LNCaP clone FGC (cell line): Measurements from ENCODE around the gene CHD2.
A peak's percentile ranks its signal among the peaks of the same experiment; 100 is the strongest.

Source experiments
- DNase-seq: peaks from one replicate; pipeline ENCODE4 v3.0.0-alpha.2; 2011; ENCODE audit warnings: low read depth
- H3K4me3 ChIP-seq: 2 replicates; pipeline ENCODE4 v1.5.1; 2011; ENCODE audit warnings: mild to moderate bottlenecking, low read depth, low read length, control low read depth
- TF ChIP-seq, protein P1 (sequence below): IDR thresholded peaks from 2 replicates; pipeline ENCODE4 v1.5.1; 2012; ENCODE audit warnings: mild to moderate bottlenecking; ENCODE audit not compliant: control insufficient read depth, insufficient read depth; ENCODE audit errors: extremely low read depth

CHD2 gene

GRCh38 chr15:93072011-93072410, 171.9 kb downstream of the CHD2 start:
- peak overlapping the region; percentile 53; the same call in 1 of the 2 replicates for H3K4me3 ChIP-seq
- DNase-seq: no peak
- TF ChIP-seq, protein P1, sequence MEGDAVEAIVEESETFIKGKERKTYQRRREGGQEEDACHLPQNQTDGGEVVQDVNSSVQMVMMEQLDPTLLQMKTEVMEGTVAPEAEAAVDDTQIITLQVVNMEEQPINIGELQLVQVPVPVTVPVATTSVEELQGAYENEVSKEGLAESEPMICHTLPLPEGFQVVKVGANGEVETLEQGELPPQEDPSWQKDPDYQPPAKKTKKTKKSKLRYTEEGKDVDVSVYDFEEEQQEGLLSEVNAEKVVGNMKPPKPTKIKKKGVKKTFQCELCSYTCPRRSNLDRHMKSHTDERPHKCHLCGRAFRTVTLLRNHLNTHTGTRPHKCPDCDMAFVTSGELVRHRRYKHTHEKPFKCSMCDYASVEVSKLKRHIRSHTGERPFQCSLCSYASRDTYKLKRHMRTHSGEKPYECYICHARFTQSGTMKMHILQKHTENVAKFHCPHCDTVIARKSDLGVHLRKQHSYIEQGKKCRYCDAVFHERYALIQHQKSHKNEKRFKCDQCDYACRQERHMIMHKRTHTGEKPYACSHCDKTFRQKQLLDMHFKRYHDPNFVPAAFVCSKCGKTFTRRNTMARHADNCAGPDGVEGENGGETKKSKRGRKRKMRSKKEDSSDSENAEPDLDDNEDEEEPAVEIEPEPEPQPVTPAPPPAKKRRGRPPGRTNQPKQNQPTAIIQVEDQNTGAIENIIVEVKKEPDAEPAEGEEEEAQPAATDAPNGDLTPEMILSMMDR: no peak

GRCh38 chr15:93072411-93073394, 172.6 kb downstream of the CHD2 start:
- peak overlapping the region; percentile 53 for H3K4me3 ChIP-seq
- TF ChIP-seq, protein P1: 0 out of 2 replicates have a peak, but pooled peaks have one; percentile 3
- no peak for DNase-seq

- no peak overlapping the region; the same call in 1 of the 2 replicates for H3K4me3 ChIP-seq
- TF ChIP-seq, protein P1: no peak
- no peak for DNase-seq
Measured at GRCh38 chr15:93073465-93073952, 173.4 kb downstream of the CHD2 start.

GRCh38 chr15:93074599-93074998, 174.5 kb downstream of the CHD2 start:
- DNase-seq: no peak
- H3K4me3 ChIP-seq: no peak overlapping the region
- TF ChIP-seq, protein P1: no peak

DNA sequence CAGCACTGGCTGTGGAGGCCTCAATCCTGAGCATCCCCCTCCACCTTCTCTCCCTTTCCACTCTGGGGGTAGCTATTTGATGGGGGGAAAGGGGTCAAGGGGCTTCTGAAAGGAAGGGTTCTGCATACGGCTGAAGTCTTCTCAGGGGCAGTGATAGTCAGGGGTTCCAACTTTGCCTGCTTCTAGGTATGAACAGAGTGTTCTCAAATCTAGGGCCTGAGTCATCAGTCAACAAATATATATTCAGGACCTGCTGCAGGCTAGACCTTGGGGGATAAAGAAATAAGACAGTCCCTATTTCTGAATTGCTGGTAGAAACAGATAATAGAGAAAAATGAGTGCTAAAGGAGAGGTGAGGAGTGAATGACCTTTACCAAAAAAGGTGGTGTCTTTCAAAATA, 176.1 kb downstream of the CHD2 start:
- H3K4me3 ChIP-seq: no peak overlapping the region
- TF ChIP-seq, protein P1: no peak
- DNase-seq: no peak

DNA sequence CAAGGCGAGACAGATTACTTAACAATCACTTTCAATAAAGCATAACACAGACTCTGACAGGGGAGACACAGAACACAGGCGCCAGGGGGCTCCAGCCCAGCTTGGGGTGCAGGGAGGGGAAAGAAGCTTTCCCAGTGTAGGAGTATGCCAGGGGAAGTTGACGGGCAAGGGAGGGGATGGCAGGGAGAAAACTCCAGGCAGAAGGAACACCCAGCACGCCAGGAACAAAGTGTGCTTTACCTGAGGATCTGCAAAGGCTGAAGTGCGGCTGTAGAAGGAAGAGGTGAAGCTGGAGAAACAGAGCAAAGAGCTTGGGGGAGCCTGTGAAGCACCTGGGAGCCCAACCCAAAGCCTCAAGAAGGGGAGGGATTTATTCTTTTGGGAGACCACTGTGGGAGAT, 176.8 kb downstream of the CHD2 start:
- DNase-seq: no peak
- TF ChIP-seq, protein P1: no peak
- no peak overlapping the region for H3K4me3 ChIP-seq
